ENCODE results near the gene DOCK11.

DOCK11 gene

DNA sequence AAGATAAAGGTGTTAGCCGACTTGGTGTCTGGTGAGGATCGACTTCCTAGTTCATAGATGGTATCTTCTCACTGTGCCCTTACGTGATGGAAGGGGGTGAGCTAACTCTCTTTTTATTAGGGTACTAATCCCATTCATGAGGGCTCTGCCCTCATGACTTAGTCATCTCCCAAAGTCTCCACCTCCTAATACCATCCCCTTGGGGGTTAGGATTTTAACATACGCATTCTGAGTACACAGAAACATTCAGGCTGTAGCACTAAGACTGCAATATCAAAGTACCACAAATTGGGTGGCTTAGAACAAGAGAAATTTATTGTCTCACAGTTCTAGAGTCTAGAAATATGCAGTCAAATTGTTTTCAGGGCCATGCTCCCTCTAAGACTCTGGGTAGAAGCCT lies 173.8 kb downstream of the DOCK11 start:
- TF ChIP-seq POLR2AphosphoS5 (IDR thresholded peaks at IDR 0.05; ENCODE audit: low read depth, low read length): no peak

DNA sequence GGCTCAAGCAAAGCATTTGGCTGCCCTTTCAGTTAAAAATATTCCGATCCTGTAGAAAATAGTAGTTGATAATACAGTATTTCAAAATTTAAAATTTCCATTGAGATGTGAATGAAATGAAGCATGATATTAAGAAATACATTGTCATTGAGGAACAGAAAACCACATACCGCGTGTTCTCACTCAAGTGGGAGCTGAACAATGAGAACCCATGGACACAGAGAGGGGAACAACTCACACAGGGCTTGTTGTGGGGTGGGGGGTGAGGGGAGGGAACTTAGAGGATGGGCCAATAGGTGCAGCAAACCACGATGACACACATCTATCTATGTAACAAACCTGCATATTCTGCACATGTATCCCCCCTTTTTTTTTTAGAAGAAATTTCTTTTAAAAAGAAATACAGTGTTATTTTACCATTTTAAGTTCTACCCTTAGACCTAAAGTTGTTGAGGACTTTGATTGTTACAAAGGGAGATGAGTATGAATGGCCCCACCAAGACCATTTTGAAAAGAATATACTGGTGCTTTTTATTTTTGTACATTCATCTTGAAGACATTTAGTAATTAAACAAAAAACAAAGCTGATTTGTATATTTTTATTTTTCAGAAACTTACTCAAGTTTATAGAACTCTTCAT lies 179.8 kb downstream of the DOCK11 start:
- no peak for TF ChIP-seq FOXP2 (optimal IDR thresholded peaks at IDR 0.05; ENCODE audit: borderline replicate concordance, extremely low read depth, extremely low read length, insufficient read depth)
- TF ChIP-seq TAF1 (IDR thresholded peaks at IDR 0.05; ENCODE audit: borderline replicate concordance, insufficient read depth, low read length): no peak
- TF ChIP-seq, protein P1, sequence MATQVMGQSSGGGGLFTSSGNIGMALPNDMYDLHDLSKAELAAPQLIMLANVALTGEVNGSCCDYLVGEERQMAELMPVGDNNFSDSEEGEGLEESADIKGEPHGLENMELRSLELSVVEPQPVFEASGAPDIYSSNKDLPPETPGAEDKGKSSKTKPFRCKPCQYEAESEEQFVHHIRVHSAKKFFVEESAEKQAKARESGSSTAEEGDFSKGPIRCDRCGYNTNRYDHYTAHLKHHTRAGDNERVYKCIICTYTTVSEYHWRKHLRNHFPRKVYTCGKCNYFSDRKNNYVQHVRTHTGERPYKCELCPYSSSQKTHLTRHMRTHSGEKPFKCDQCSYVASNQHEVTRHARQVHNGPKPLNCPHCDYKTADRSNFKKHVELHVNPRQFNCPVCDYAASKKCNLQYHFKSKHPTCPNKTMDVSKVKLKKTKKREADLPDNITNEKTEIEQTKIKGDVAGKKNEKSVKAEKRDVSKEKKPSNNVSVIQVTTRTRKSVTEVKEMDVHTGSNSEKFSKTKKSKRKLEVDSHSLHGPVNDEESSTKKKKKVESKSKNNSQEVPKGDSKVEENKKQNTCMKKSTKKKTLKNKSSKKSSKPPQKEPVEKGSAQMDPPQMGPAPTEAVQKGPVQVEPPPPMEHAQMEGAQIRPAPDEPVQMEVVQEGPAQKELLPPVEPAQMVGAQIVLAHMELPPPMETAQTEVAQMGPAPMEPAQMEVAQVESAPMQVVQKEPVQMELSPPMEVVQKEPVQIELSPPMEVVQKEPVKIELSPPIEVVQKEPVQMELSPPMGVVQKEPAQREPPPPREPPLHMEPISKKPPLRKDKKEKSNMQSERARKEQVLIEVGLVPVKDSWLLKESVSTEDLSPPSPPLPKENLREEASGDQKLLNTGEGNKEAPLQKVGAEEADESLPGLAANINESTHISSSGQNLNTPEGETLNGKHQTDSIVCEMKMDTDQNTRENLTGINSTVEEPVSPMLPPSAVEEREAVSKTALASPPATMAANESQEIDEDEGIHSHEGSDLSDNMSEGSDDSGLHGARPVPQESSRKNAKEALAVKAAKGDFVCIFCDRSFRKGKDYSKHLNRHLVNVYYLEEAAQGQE (IDR thresholded peaks at IDR 0.05; ENCODE audit: insufficient read depth in 1 of 2, low read depth in 2 of 2, low read length in 2 of 2): no peak
- no peak for TF ChIP-seq POLR2AphosphoS5 (IDR thresholded peaks at IDR 0.05; ENCODE audit: low read depth, low read length)
- TF ChIP-seq SIN3A (IDR thresholded peaks at IDR 0.05; ENCODE audit: borderline replicate concordance, insufficient read depth, low read length): no peak

DNA sequence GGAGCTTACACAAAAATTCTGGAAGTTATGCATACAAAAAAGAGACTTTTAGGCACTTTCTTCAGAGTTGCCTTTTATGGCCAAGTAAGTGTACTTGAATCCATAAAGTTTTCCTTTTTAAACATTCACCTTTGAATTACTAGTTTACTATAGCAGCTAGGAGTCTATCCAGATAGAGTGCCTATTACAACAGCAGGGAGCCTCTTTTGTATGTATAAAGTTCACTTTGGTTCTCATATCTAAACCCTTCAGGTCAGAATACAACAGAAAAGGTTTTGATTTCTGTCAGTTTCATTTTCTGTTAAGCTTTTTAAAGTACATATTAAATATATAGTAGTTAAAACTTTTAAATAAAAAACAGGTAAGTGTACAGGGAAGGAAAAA lies 180.3 kb downstream of the DOCK11 start:
- TF ChIP-seq POLR2AphosphoS5 (IDR thresholded peaks at IDR 0.05; ENCODE audit: low read depth, low read length): no peak
- no peak for TF ChIP-seq TAF1 (IDR thresholded peaks at IDR 0.05; ENCODE audit: borderline replicate concordance, insufficient read depth, low read length)
- TF ChIP-seq, protein P1 (IDR thresholded peaks at IDR 0.05; ENCODE audit: insufficient read depth in 1 of 2, low read depth in 2 of 2, low read length in 2 of 2): no peak
- TF ChIP-seq FOXP2 (optimal IDR thresholded peaks at IDR 0.05; ENCODE audit: borderline replicate concordance, extremely low read depth, extremely low read length, insufficient read depth): no peak
- no peak for TF ChIP-seq SIN3A (IDR thresholded peaks at IDR 0.05; ENCODE audit: borderline replicate concordance, insufficient read depth, low read length)

DNA sequence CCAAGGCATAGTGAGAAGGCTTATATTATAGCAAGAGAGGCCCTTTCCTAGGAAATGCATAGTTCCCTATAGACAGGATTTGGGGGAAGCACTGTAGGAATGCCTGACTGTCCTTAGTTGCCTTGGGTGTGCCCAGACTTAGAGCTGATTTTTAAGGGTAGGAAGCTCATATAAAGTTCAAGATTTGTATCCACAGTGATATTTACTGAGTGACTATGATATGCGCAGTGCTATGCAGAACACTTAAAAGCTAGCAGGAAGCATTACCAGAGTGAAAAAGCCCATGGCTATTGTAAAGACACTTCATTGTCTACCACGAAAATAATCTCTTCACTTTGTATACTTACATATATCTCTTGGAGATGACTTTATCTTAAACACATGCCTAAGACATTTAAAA lies 181.7 kb downstream of the DOCK11 start:
- TF ChIP-seq SIN3A (IDR thresholded peaks at IDR 0.05; ENCODE audit: borderline replicate concordance, insufficient read depth, low read length) (no peak), TAF1 (IDR thresholded peaks at IDR 0.05; ENCODE audit: borderline replicate concordance, insufficient read depth, low read length) (no peak), POLR2AphosphoS5 (IDR thresholded peaks at IDR 0.05; ENCODE audit: low read depth, low read length) (no peak), FOXP2 (optimal IDR thresholded peaks at IDR 0.05; ENCODE audit: borderline replicate concordance, extremely low read depth, extremely low read length, insufficient read depth) (no peak)
- TF ChIP-seq, protein P1 (IDR thresholded peaks at IDR 0.05; ENCODE audit: insufficient read depth in 1 of 2, low read depth in 2 of 2, low read length in 2 of 2): no peak

DNA sequence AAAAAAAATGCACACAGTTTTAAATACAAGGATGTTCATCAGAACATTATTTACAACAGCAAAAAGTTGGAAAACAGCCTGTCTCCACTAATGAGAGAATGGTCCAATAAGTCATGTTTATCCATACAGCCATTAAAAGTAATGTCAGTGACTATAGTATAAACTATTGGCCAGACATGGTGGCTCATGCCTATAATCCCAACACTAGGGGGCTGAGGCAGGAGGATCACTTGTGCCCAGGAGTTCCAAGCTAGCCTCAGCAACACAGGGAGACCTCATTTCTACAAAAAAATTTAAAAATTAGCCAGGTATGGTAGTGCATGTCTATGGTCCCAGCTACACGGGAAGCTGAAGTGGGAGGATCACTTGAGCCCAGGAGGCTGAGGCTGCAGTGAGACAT lies 183.7 kb downstream of the DOCK11 start:
- TF ChIP-seq SIN3A (IDR thresholded peaks at IDR 0.05; ENCODE audit: borderline replicate concordance, insufficient read depth, low read length) (no peak), TAF1 (IDR thresholded peaks at IDR 0.05; ENCODE audit: borderline replicate concordance, insufficient read depth, low read length) (no peak), FOXP2 (optimal IDR thresholded peaks at IDR 0.05; ENCODE audit: borderline replicate concordance, extremely low read depth, extremely low read length, insufficient read depth) (no peak), POLR2AphosphoS5 (IDR thresholded peaks at IDR 0.05; ENCODE audit: low read depth, low read length) (no peak)
- TF ChIP-seq, protein P1 (IDR thresholded peaks at IDR 0.05; ENCODE audit: insufficient read depth in 1 of 2, low read depth in 2 of 2, low read length in 2 of 2): no peak

Data from PFSK-1 (cell line).